Measurements from ENCODE around the gene LRRTM3.

LRRTM3 gene

DNA sequence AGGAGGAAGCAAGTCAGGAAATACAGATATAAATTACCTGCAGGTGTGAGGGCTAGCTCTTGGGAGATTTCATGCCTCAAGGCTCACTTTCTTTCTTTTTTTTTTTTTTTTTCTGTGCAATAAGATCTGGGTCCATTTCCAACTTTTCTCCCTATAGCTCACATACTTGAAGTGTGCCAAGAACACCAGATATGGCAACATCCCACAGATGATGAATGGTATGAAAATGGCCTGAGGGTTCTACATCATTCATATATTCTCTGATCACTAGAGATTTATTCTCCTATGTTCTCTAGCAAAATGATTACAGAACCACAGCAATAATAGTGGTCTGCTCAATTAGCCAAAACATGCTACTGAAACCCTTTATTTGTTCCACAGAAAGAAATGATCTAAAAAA lies 117.2 kb downstream of the LRRTM3 start:
- DNase-seq = no peak

DNA sequence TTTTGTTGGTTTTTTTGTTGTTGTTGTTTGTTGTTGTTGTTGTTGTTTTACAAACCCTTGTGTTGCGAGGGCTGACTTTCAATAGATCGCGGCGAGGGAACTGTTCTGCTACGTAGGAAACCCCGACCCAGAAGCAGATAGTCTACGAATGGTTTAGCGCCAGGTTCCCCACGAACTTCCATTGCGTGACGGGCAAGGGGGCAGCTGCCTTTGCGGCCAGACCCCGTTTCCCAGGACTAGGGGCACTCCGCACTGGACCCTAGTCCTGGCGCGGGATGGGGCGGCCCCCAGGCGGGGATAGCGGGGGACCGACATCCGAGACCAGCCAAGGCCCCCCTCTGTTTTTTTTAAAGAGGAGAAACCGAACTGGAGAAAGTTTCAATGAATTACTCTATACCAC lies 119.6 kb downstream of the LRRTM3 start:
- no peak for DNase-seq

- DNase-seq = no peak
These were observed 120.7 kb downstream of the LRRTM3 start for GRCh38 chr10:67046507-67046906.

DNA sequence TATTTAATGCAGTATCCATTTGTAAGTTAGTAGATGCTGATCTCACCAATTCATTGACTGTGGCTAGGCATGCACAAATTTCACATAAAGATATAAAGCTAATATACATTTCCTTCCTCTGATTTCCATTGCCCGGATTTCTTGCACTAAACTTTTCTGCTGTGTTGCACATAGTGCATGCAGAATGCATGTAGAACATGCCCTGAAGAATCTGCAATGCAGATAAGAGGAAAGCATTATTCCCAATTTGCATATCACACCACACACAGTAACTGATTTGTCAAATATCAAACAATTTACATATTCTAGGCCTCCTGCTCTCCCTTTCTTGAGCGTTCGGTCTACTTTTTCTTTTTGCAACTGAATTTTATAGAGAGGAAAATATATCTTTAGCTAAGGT lies 124.2 kb downstream of the LRRTM3 start:
- DNase-seq = no peak

DNA sequence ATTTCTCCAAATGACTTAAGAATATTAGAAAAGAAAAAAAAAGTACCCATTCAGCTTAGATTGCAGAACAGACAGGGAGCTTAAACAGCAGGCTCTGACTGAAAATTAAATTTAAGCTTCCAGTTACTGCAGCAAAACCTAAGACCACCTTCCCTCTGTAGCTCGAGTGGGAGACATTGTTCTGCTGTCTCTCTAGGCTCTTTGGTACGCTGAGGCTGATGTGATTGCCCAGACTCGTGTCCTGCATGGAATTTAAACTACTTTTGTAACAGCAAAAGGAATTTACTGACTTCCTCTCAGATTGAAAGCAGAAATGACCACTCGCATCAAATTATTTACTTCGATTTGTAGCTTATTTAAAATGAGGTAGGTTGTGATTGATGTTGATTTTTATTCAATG lies 124.6 kb downstream of the LRRTM3 start:
- DNase-seq = no peak

GRCh38 chr10:67072654-67073053 lies 146.8 kb downstream of the LRRTM3 start:
- DNase-seq = no peak

DNA sequence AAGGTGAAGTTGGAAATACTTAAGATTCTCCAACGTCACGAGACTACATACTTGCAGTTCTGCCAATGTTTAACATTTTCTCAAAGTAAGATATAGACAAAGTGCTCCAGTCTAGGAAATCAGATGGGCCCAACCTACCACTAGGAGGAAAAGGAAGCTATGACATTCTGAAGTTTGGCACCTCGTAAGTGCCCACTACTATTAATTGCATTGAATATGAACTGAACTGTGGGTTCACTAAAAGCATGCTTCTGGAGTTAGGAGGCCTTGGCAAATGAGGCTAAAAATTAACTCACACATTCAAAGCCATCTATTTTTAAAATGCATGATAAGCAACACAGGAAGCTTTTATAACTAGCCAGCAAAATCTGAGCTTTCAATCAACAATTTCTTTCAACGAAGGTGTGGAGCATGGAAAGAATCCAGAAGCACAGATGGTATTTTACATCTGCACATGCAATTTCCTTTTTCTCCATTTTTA lies 149.7 kb downstream of the LRRTM3 start:
- DNase-seq = no peak

DNA sequence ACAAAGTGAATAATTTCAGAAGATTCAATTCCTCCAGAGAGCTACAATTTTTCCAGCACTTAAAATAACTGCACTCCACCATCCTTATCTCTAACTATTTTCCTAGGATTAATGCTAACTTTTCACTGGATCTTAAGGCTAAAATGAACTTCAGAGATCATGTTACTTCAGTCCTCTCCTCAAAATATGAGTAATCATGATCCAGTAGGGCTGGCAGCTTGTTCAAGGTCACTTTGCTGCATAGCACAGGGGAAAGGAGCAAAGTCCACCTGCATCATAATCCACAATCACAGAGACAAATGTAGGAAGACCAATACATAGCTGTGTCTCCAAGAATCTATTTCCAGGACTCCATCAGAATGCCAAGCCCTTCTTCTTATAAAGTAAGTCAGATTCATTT lies 150.3 kb downstream of the LRRTM3 start:
- no peak for DNase-seq

GRCh38 chr10:67077376-67077775 lies 151.5 kb downstream of the LRRTM3 start:
- DNase-seq = no peak

DNA sequence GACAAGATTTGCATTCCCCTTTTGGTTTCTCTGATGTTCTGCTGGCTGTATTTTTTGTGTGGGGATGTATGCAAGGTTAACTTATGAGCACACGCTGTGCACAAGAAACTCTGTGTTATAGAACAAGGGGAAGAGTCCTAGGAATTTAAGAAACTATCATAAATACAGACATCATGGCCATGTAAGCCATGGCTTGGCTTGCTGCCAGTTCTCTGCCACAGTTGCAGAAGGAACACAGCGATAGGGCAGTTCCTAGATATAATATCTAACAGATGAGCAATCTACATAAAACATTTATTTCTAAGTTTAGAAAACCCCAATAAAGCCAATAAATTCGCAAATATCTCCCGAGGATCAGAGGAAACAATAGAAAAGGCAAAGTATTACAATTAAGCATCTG lies 153.3 kb downstream of the LRRTM3 start:
- no peak for DNase-seq

GRCh38 chr10:67086327-67087134 lies 160.7 kb downstream of the LRRTM3 start:
- no peak for DNase-seq

DNA sequence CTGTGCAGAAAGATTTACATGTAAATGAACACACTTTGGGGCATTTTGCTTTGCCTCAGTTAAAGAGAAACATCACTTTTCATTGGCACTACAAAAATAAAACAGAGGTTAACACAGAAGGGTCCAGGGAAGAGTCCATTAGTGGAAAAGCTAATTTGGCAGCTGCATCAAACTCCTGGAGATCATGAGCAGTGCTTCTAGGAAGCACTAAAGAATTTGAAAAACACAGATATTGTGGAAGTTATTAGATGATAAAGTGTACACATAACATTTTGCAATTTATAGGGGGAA lies 161.2 kb downstream of the LRRTM3 start:
- DNase-seq = no peak

- DNase-seq = no peak
These were observed 162.2 kb downstream of the LRRTM3 start for GRCh38 chr10:67088036-67088435.

GRCh38 chr10:67095531-67095930 lies 169.7 kb downstream of the LRRTM3 start:
- no peak for DNase-seq

DNA sequence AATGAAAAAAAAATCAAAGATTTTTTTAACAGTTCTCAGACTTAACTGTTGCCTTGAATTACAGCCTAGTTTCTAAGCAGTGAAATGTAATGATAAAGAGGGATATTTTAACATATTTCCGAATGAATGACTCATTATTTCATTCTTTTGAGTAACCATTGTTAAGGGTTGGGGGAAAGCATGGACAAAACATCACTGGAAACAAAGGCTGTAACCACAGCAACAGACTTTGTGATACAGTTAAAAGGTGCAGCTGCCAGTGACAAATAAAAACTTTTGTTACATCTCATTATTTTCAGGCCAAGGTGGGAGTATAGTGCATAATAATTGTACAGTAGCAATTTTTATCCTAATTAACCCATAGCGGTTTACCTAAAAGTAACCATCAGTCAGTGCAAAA lies 172.6 kb downstream of the LRRTM3 start:
- no peak for DNase-seq

DNA sequence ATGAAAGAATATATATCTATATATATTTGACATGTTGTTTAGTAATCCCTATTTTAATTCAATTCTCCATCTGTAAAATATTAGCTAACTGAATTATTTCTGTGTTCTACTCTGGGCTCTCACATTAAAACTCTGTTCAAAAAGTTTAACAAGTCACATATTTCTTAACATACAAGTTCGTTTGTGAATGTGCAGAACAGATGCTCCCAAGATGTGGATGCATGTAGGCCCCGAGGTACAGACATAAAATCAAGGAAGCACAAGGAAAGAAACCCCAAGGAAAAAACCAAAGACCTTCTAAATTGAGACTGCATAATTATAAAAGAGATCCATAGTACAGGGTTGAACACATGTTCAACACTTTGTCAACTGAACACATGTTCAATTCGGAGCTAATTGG lies 175.1 kb downstream of the LRRTM3 start:
- DNase-seq = no peak

DNA sequence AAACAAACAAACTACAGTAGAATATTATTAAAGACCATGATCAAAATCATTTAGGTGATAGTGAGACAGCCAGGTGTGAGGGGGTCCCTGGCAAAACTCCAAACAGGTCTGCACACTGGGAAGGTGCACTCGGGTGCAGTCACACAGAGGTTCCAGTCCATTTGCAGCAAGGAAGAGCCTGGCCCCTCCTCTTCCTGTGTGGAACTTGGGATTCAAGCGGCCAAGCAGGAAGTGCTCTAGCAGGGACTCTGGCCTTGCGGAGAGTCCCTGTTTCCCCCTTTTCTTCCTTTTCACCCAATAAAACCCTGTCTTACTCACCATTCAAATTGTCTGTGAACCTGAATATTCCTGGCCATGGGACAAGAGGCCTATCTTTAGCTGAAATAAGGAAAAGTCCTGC lies 181.8 kb downstream of the LRRTM3 start:
- DNase-seq = no peak

- no peak for DNase-seq
These were observed 184.4 kb downstream of the LRRTM3 start for GRCh38 chr10:67110286-67110685.

- DNase-seq = no peak
These were observed 186.9 kb downstream of the LRRTM3 start for GRCh38 chr10:67112765-67113164.

GRCh38 chr10:67114945-67115344 lies 189.1 kb downstream of the LRRTM3 start:
- peak; percentile 52 for DNase-seq

GRCh38 chr10:67115972-67116371 lies 190.1 kb downstream of the LRRTM3 start:
- DNase-seq = no peak

GRCh38 chr10:67119651-67120050 lies 193.8 kb downstream of the LRRTM3 start:
- DNase-seq = no peak

GRCh38 chr10:67127441-67127840 lies 201.6 kb downstream of the LRRTM3 start:
- no peak for DNase-seq

DNA sequence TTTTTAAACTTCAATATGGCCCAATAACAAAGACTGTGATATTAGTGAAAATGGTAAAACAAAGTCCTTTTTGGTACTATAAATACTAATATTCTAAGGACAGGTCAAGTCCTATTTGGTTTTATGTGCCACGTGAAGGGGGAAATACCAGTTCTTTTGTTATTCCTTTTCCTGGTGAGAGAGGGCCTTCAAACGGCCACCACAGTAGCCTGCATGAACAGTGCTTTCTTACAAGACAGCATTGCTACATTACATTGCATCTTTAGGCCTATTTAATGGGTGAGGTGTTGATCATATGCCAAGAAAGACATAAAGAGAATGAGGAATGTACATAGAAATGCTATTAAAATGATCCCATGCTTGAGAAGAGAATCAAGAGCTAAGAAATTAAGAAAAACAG lies 214.8 kb downstream of the LRRTM3 start:
- DNase-seq = no peak

- peak; percentile 1 for DNase-seq
These were observed 215.5 kb downstream of the LRRTM3 start for GRCh38 chr10:67141300-67141699.
